ENCODE measurements around the gene TBL1X.

- TF ChIP-seq CTCF (conservative IDR thresholded peaks at IDR 0.05; ENCODE audit: low read length): no peak
- TF ChIP-seq EZH2phosphoT487 (IDR thresholded peaks at IDR 0.05; ENCODE audit: borderline replicate concordance, low read depth, low read length): no peak
These were observed 192.9 kb downstream of the TBL1X start for GRCh38 chrX:9657590-9658256.

Data from OCI-LY7 (cell line).